K562 (cell line): Measurements from ENCODE around the gene BAIAP2. TPM values are rescaled to one million over a fixed set of nuclear protein-coding genes. Genes with fewer than 3 reads are reported as not detected.

Experiments
- ATAC-seq: fragments of 200-7000 bp; cut with Tn5 transposase; 3 replicates; pipeline ENCODE4 v1.9.1; 2020; ENCODE audit warnings: moderate library complexity
- BruUV-seq: library from RNA; stranded (reverse); fragments of 400-500 nt; replicated peaks from 2 replicates; lab custom pipeline; 2021; lab: Mats Ljungman, UMichigan
- CTCF ChIA-PET: fragments of 300-600 bp; formaldehyde crosslinking; extraction: SDS; loops from one replicate; lab custom pipeline; 2021; ENCODE audit warnings: low intra/inter-chr PET ratio; lab: Yijun Ruan, JAX
- POLR2A ChIA-PET: fragments of 300-600, 350-650 bp; sonication (Branson Sonifier 250); formaldehyde crosslinking; extraction: SDS; loops from one replicate; lab custom pipeline; 2021; ENCODE audit warnings: antibody characterized with exemption, inconsistent platforms; lab: Yijun Ruan, JAX
- DNase-seq, 4 experiments: peaks; one replicate each; pipeline versions ENCODE4 v3.0.0 to v3.0.0-alpha.2; 2011 to 2018; ENCODE audit warnings: low spot score in 3 of 4, mixed read lengths in 3 of 4; ENCODE audit errors: extremely low read depth in 1 of 4
- FAIRE-seq: peaks from 2 replicates; lab custom pipeline; 2011; peaks lifted over from hg19 to GRCh38; lab: Jason Lieb, UNC
- H2AFZ ChIP-seq: 2 replicates; pipeline ENCODE4 v1.6.0; 2011; ENCODE audit warnings: low read depth, low read length, control low read depth, inconsistent platforms
- H3K27ac ChIP-seq: fragments of 200-600 bp; 3 replicates; pipeline ENCODE4 v1.8.0; 2011; ENCODE audit warnings: low read depth, mild to moderate bottlenecking, control low read depth, inconsistent platforms, low read length, moderate library complexity, mixed read lengths; ENCODE audit errors: extremely low read depth
- H3K27me3 ChIP-seq, 2 experiments: fragments of 300-600 bp in 1 of 2; 2 replicates in 1 of 2; 3 replicates in 1 of 2; pipeline versions ENCODE4 v1.6.0 to v1.8.0; 2011; ENCODE audit warnings: inconsistent platforms in 2 of 2, low read length in 2 of 2, mild to moderate bottlenecking in 1 of 2, mixed read lengths in 1 of 2, moderate library complexity in 1 of 2; ENCODE audit not compliant: control insufficient read depth in 2 of 2, insufficient read depth in 2 of 2
- H3K36me3 ChIP-seq: fragments of 300-600 bp; 3 replicates; pipeline ENCODE4 v1.8.0; 2011; ENCODE audit warnings: mild to moderate bottlenecking, low read length, inconsistent platforms; ENCODE audit not compliant: control insufficient read depth, insufficient read depth
- H3K4me1 ChIP-seq, 2 experiments: fragments of 200-600 bp in 1 of 2; replicated peaks in 1 of 2; 2 replicates in 1 of 2; 3 replicates in 1 of 2; pipeline versions ENCODE4 v1.5.1 to v1.8.0; 2011; ENCODE audit warnings: inconsistent platforms in 2 of 2, low read length in 2 of 2, mild to moderate bottlenecking in 1 of 2, mixed read lengths in 1 of 2, moderate library complexity in 1 of 2; ENCODE audit not compliant: control insufficient read depth in 2 of 2, insufficient read depth in 2 of 2
- H3K4me2 ChIP-seq: 2 replicates; pipeline ENCODE4 v1.6.1; 2011; ENCODE audit warnings: low read length, control low read depth, inconsistent platforms, mixed read lengths; ENCODE audit not compliant: insufficient read depth
- H3K4me3 ChIP-seq: fragments of 200-600 bp; sonication (generic), shearing (Covaris generic); 2 replicates; pipeline ENCODE4 v1.5.1; 2016; ENCODE audit warnings: control low read depth, inconsistent platforms
- H3K79me2 ChIP-seq: fragments of 200-600 bp; 3 replicates; pipeline ENCODE4 v1.8.0; 2011; ENCODE audit warnings: low read length, inconsistent platforms; ENCODE audit not compliant: control insufficient read depth, insufficient read depth
- H3K9ac ChIP-seq, 2 experiments: 2 replicates each; pipeline versions ENCODE4 v1.6.0 to v1.6.1; 2011; ENCODE audit warnings: low read depth in 2 of 2, low read length in 2 of 2, control low read depth in 1 of 2, inconsistent platforms in 1 of 2, mild to moderate bottlenecking in 1 of 2, mixed read lengths in 1 of 2; ENCODE audit not compliant: insufficient read depth in 1 of 2
- H3K9me1 ChIP-seq: one replicate; pipeline ENCODE4 v1.6.0; 2011; ENCODE audit warnings: inconsistent platforms, mild to moderate bottlenecking, low read length, moderate library complexity; ENCODE audit not compliant: control insufficient read depth, insufficient read depth
- H3K9me3 ChIP-seq: replicated peaks from 2 replicates; pipeline ENCODE4 v1.5.1; 2011; ENCODE audit warnings: low read depth, low read length, inconsistent platforms; ENCODE audit not compliant: control insufficient read depth, insufficient read depth
- H4K20me1 ChIP-seq: replicated peaks from 2 replicates; pipeline ENCODE4 v1.6.1; 2011; ENCODE audit warnings: low read length, inconsistent platforms, mixed read lengths; ENCODE audit not compliant: control insufficient read depth, insufficient read depth
- CBFB ChIP-seq: sonication (generic); formaldehyde crosslinking; IDR thresholded peaks from 2 replicates; pipeline ENCODE4 v1.4.0; 2020; ENCODE audit warnings: mild to moderate bottlenecking, missing genetic modification reagents
- CBX5 ChIP-seq: IDR thresholded peaks from 2 replicates; pipeline ENCODE4 v1.6.1; 2014; ENCODE audit warnings: low read depth, borderline replicate concordance
- DIDO1 ChIP-seq: fragments of 450-650 bp; IDR thresholded peaks from 2 replicates; pipeline ENCODE4 v1.6.1; 2016; ENCODE audit warnings: low read depth, missing biosample characterization, missing genetic modification characterization
- FOS ChIP-seq: IDR thresholded peaks from 3 replicates; pipeline ENCODE4 v1.6.1; 2011; ENCODE audit not compliant: insufficient read length; ENCODE audit errors: extremely low read depth
- HNRNPLL ChIP-seq: fragments of 200-400 bp; formaldehyde crosslinking; IDR thresholded peaks from 2 replicates; pipeline ENCODE4 v1.6.1; 2017; ENCODE audit warnings: low read length, low read depth, mild to moderate bottlenecking; ENCODE audit not compliant: poor library complexity, severe bottlenecking
- LEF1 ChIP-seq: fragments of 450-650 bp; IDR thresholded peaks from 2 replicates; pipeline ENCODE4 v1.6.1; 2016; ENCODE audit warnings: mild to moderate bottlenecking
- SP1 ChIP-seq: sonication (generic); formaldehyde crosslinking; IDR thresholded peaks from 2 replicates; pipeline ENCODE4 v1.8.1; 2022; ENCODE audit warnings: mild to moderate bottlenecking, missing genetic modification reagents
- SPI1 ChIP-seq: IDR thresholded peaks from 2 replicates; pipeline ENCODE4 v1.6.1; 2011; ENCODE audit warnings: low read depth, low read length, control low read depth, borderline replicate concordance
- ZFP30 ChIP-seq: fragments of 250-450 bp; sonication (Bioruptor Pico); IDR thresholded peaks from 2 replicates; pipeline ENCODE4 v1.8.0; 2022; ENCODE audit warnings: moderate library complexity, mild to moderate bottlenecking, inconsistent platforms, borderline replicate concordance
- ZNF408 ChIP-seq: fragments of 250-450 bp; sonication (Bioruptor Pico); IDR thresholded peaks from 2 replicates; pipeline ENCODE4 v1.4.0; 2020; ENCODE audit warnings: low read depth, mild to moderate bottlenecking, moderate library complexity
- ZNF444 ChIP-seq: fragments of 250-450 bp; sonication (Bioruptor Pico); IDR thresholded peaks from 2 replicates; pipeline ENCODE4 v1.4.0; 2020; ENCODE audit warnings: mild to moderate bottlenecking, moderate library complexity
- ZNF75A ChIP-seq: fragments of 450-650 bp; formaldehyde crosslinking; IDR thresholded peaks from 2 replicates; pipeline ENCODE4 v1.4.0; 2020; ENCODE audit warnings: mild to moderate bottlenecking
- WGBS: fragments of 100-300 bp; shearing (Covaris generic); methylation state at CpG from one replicate; pipeline ENCODE4 v1.1.6; 2016; ENCODE audit warnings: low coverage, mixed read lengths; ENCODE audit not compliant: insufficient coverage; ENCODE audit errors: missing lambda C conversion rate; 5-methylcytosine and 5-hydroxymethylcytosine counted together
- in situ Hi-C: fragments of 300-500 bp; cut with MboI; formaldehyde crosslinking; loops from 4 replicates; pipeline ENCODE4 v1.15.0; 2018; ENCODE audit warnings: inconsistent platforms, mixed read lengths
- intact Hi-C: fragments of 100-400 bp; cut with micrococcal nuclease; formaldehyde crosslinking; loops from 2 replicates; pipeline ENCODE4 v1.14.2; 2022
- polyA plus RNA-seq, 8 experiments: library from polyadenylated mRNA; depleted of rRNA in 4 of 8; stranded (reverse) in 5 of 8; unstranded in 3 of 8; fragments of >200 nt; fragmentation: Nextera tagmentation in 2 of 8; fragmentation: Illumina TruSeq in 1 of 8; extraction: Ambion mirVana in 2 of 8; extraction: Trizol in 1 of 8; gene quantifications; 2 replicates each; pipeline versions ENCODE4 v1.2.1 to v1.2.3, GENCODE V29; 2011 to 2014; ENCODE audit warnings: inconsistent platforms in 1 of 8, missing spikeins in 1 of 8
- total RNA-seq, 7 experiments: library from RNA; depleted of rRNA in 6 of 7; stranded (reverse); fragments of >200 nt in 6 of 7; fragmentation: Illumina TruSeq in 2 of 7; extraction: Trizol in 2 of 7; gene quantifications; 2 replicates each; pipeline versions ENCODE4 v1.2.1 to v1.2.3, GENCODE V29; 2011 to 2021; ENCODE audit warnings: low replicate concordance in 1 of 7
- TF ChIP-seq, protein P1 (sequence below): IDR thresholded peaks from 2 replicates; pipeline ENCODE4 v1.6.1; 2012; ENCODE audit warnings: low read depth, low read length, improper control_type of control experiment, borderline replicate concordance
- TF ChIP-seq, protein P2 (sequence below), 3 experiments: fragments of 200-800 bp in 1 of 3; sonication (Bioruptor generic) in 1 of 3; sonication (generic) in 1 of 3; formaldehyde crosslinking in 1 of 3; IDR thresholded peaks; 2 replicates each; pipeline versions ENCODE4 v1.6.1 to v1.8.0; 2016 to 2022; ENCODE audit warnings: mild to moderate bottlenecking in 2 of 3, missing compliant biosample characterization in 2 of 3, missing genetic modification characterization in 2 of 3, missing genetic modification reagents in 1 of 3

BAIAP2 gene
- total and polyA plus RNA-seq, 9 of the 15 experiments (the other 6 are each of a cell fraction or from before 2014, with no cell fraction given) = 2.3 to 51.6 (median 18.4) TPM

- Histone ChIP-seq H3K9me3 (no peaks in the 10 kb centered on the region), H3K9ac (no peak overlapping the region), H3K4me1 (peaks cover 21 to 26% of the 10 kb centered on the region in 2 experiments), H3K79me2 (no peaks in the 10 kb centered on the region), H4K20me1 (no peaks in the 10 kb centered on the region), H3K9me1 (no peaks in the 10 kb centered on the region), H3K4me3 (no peak overlapping the region), H3K4me2 (no peak overlapping the region), H3K27ac (no peak overlapping the region), H2AFZ (no peak overlapping the region), H3K27me3 (no peaks in the 10 kb centered on the region), H3K36me3 (no peaks in the 10 kb centered on the region)
- in situ Hi-C loops (no loop called here), intact Hi-C loops (no loop called here)
- DNase-seq (no peak), ATAC-seq (no peak), FAIRE-seq (no peak)
- 75% methylated on average over 10 of the region's 10 CpGs for WGBS
- CTCF ChIA-PET = no interaction called here
- POLR2A ChIA-PET = interaction anchor here (0.8 to 1.8 kb wide), 4 partner anchors 8 to 231 kb away, joined by 3 to 5 read pairs (median 4); partner anchors contain the start of gene CHMP6
- no peak for TF ChIP-seq SP1
- TF ChIP-seq, protein P1, sequence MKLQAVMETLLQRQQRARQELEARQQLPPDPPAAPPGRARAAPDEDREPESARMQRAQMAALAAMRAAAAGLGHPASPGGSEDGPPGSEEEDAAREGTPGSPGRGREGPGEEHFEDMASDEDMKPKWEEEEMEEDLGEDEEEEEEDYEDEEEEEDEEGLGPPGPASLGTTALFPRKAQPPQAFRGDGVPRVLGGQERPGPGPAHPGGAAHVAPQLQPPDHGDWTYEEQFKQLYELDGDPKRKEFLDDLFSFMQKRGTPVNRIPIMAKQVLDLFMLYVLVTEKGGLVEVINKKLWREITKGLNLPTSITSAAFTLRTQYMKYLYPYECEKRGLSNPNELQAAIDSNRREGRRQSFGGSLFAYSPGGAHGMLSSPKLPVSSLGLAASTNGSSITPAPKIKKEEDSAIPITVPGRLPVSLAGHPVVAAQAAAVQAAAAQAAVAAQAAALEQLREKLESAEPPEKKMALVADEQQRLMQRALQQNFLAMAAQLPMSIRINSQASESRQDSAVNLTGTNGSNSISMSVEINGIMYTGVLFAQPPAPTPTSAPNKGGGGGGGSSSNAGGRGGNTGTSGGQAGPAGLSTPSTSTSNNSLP = no peak
- TF ChIP-seq ZFP30 (CRISPR knock-in tag) = no peak
- no peak for TF ChIP-seq CBX5
- TF ChIP-seq ZNF444 (CRISPR knock-in tag) = no peak
- TF ChIP-seq, protein P2, sequence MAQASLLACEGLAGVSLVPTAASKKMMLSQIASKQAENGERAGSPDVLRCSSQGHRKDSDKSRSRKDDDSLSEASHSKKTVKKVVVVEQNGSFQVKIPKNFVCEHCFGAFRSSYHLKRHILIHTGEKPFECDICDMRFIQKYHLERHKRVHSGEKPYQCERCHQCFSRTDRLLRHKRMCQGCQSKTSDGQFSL (CRISPR knock-in tag; IDR thresholded peaks at IDR 0.05) = no peak
- TF ChIP-seq, protein P2 (tag; IDR thresholded peaks at IDR 0.05) = no peak
- no peak for TF ChIP-seq FOS
- no peak for TF ChIP-seq ZNF408 (CRISPR knock-in tag)
- TF ChIP-seq CBFB = no peak
- no peak for TF ChIP-seq HNRNPLL
- TF ChIP-seq SPI1 = no peak
- TF ChIP-seq ZNF75A (CRISPR knock-in tag) = no peak
- no peak for TF ChIP-seq DIDO1 (tag)
- no peak for TF ChIP-seq LEF1
- no TSS peak for BruUV-seq
Observed at GRCh38 chr17:81006891-81007290, 28.1 kb upstream of the BAIAP2 start.
